KOPT-K1 (cell line): ENCODE data around the gene AQR.

ENCODE experiments used
- H3K27ac ChIP-seq: fragments of 200-600 bp; sonication (generic); 2 replicates; pipeline ENCODE4 v1.5.1; 2016; ENCODE audit warnings: antibody characterized with exemption, mild to moderate bottlenecking, low read depth, low read length; ENCODE audit not compliant: poor library complexity, severe bottlenecking
- H3K36me3 ChIP-seq: fragments of 200-600 bp; sonication (generic); 2 replicates; pipeline ENCODE4 v1.5.1; 2017; ENCODE audit warnings: antibody characterized with exemption, mild to moderate bottlenecking, low read length, moderate library complexity; ENCODE audit not compliant: insufficient read depth
- H3K9me3 ChIP-seq: fragments of 200-600 bp; sonication (generic); 2 replicates; pipeline ENCODE4 v1.5.1; 2017; ENCODE audit warnings: antibody characterized with exemption, low read length, mild to moderate bottlenecking; ENCODE audit not compliant: insufficient read depth, poor library complexity, severe bottlenecking

Gene AQR

GRCh38 chr15:34876640-34877039 lies 92.9 kb downstream of the AQR start:
- Histone ChIP-seq H3K27ac (no peak overlapping the region), H3K9me3 (no peaks in the 10 kb centered on the region), H3K36me3 (peaks cover 99% of the 10 kb centered on the region)

GRCh38 chr15:34869110-34869509 lies 100.4 kb downstream of the AQR start:
- Histone ChIP-seq H3K36me3 (peaks cover 76% of the 10 kb centered on the region), H3K27ac (no peak overlapping the region), H3K9me3 (peaks cover 7% of the 10 kb centered on the region)

- Histone ChIP-seq H3K9me3 (peaks cover 7% of the 10 kb centered on the region), H3K36me3 (peaks cover 64% of the 10 kb centered on the region), H3K27ac (no peak overlapping the region)
These were observed 104.0 kb downstream of the AQR start for GRCh38 chr15:34865531-34865930.

- H3K27ac ChIP-seq: no peak overlapping the region
- H3K36me3 ChIP-seq: peaks cover 75% of the 10 kb centered on the region
- no peaks in the 10 kb centered on the region for H3K9me3 ChIP-seq
These were observed 108.3 kb downstream of the AQR start for GRCh38 chr15:34861214-34861613.

GRCh38 chr15:34855893-34856292 lies 113.6 kb downstream of the AQR start:
- no peak overlapping the region for H3K27ac ChIP-seq
- peaks cover 69% of the 10 kb centered on the region for H3K36me3 ChIP-seq
- no peaks in the 10 kb centered on the region for H3K9me3 ChIP-seq

- no peak overlapping the region for H3K27ac ChIP-seq
- no peaks in the 10 kb centered on the region for H3K9me3 ChIP-seq
- peaks cover 64% of the 10 kb centered on the region for H3K36me3 ChIP-seq
These were observed 114.1 kb downstream of the AQR start for GRCh38 chr15:34855413-34855812.

GRCh38 chr15:34854232-34854631 lies 115.3 kb downstream of the AQR start:
- Histone ChIP-seq H3K27ac (no peak overlapping the region), H3K9me3 (no peaks in the 10 kb centered on the region), H3K36me3 (peaks cover 53% of the 10 kb centered on the region)

GRCh38 chr15:34853001-34853758 lies 116.4 kb downstream of the AQR start:
- no peak overlapping the region for H3K27ac ChIP-seq
- H3K9me3 ChIP-seq: no peaks in the 10 kb centered on the region
- peaks cover 42% of the 10 kb centered on the region for H3K36me3 ChIP-seq

GRCh38 chr15:34851751-34852150 lies 117.8 kb downstream of the AQR start:
- H3K27ac ChIP-seq: no peak overlapping the region
- H3K36me3 ChIP-seq: peaks cover 28% of the 10 kb centered on the region
- H3K9me3 ChIP-seq: no peaks in the 10 kb centered on the region

GRCh38 chr15:34851007-34851406 lies 118.5 kb downstream of the AQR start:
- H3K27ac ChIP-seq: no peak overlapping the region

GRCh38 chr15:34850121-34850520 lies 119.4 kb downstream of the AQR start:
- peaks cover 12% of the 10 kb centered on the region for H3K36me3 ChIP-seq
- H3K27ac ChIP-seq: no peak overlapping the region
- no peaks in the 10 kb centered on the region for H3K9me3 ChIP-seq

More at GRCh38 chr15:34851007-34851406, 118.5 kb downstream of the AQR start:
- Histone ChIP-seq H3K36me3 (peaks cover 20% of the 10 kb centered on the region), H3K9me3 (no peaks in the 10 kb centered on the region)

GRCh38 chr15:34849364-34849959 lies 120.1 kb downstream of the AQR start:
- peaks cover 7% of the 10 kb centered on the region for H3K36me3 ChIP-seq
- H3K27ac ChIP-seq: no peak overlapping the region
- no peaks in the 10 kb centered on the region for H3K9me3 ChIP-seq

- Histone ChIP-seq H3K27ac (no peak overlapping the region), H3K9me3 (no peaks in the 10 kb centered on the region), H3K36me3 (no peaks in the 10 kb centered on the region)
These were observed 121.9 kb downstream of the AQR start for GRCh38 chr15:34847598-34847997.

GRCh38 chr15:34841262-34841725 lies 128.2 kb downstream of the AQR start:
- Histone ChIP-seq H3K9me3 (no peaks in the 10 kb centered on the region), H3K36me3 (no peaks in the 10 kb centered on the region), H3K27ac (no peak overlapping the region)

- no peak overlapping the region for H3K27ac ChIP-seq
- H3K9me3 ChIP-seq: peaks cover 9% of the 10 kb centered on the region
These were observed 131.3 kb downstream of the AQR start for GRCh38 chr15:34838282-34838681.

More at GRCh38 chr15:34838282-34838681, 131.3 kb downstream of the AQR start:
- no peaks in the 10 kb centered on the region for H3K36me3 ChIP-seq
